MM.1S (cell line): Measurements from ENCODE around the gene ACO1.

Source experiments
- DNase-seq: peaks from one replicate; pipeline ENCODE4 v3.0.0-alpha.2; 2015
- H2AFZ ChIP-seq: fragments of 300-600 bp; sonication (generic); 2 replicates; pipeline ENCODE4 v1.6.0; 2016; ENCODE audit warnings: antibody characterized with exemption, low read length
- H3F3A ChIP-seq: fragments of 300-600 bp; sonication (generic); 2 replicates; pipeline ENCODE4 v1.6.1; 2016; ENCODE audit warnings: mild to moderate bottlenecking, antibody characterized with exemption, low read length, moderate library complexity, mixed read lengths; ENCODE audit not compliant: insufficient read depth
- H3K27ac ChIP-seq: fragments of 300-600 bp; sonication (generic); 2 replicates; pipeline ENCODE4 v1.5.1; 2016; ENCODE audit warnings: mild to moderate bottlenecking, low read length
- H3K27me3 ChIP-seq: fragments of 300-600 bp; sonication (generic); replicated peaks from 2 replicates; pipeline ENCODE4 v1.6.0; 2016; ENCODE audit warnings: low read length; ENCODE audit not compliant: insufficient read depth
- H3K36me3 ChIP-seq: fragments of 300-600 bp; sonication (generic); replicated peaks from 2 replicates; pipeline ENCODE4 v1.6.1; 2016; ENCODE audit warnings: mild to moderate bottlenecking, low read length, mixed read lengths; ENCODE audit not compliant: insufficient read depth
- H3K4me1 ChIP-seq: fragments of 300-600 bp; sonication (generic); 2 replicates; pipeline ENCODE4 v1.6.1; 2016; ENCODE audit warnings: low read length, mixed read lengths
- H3K4me2 ChIP-seq: fragments of 300-600 bp; sonication (generic); 2 replicates; pipeline ENCODE4 v1.6.0; 2016; ENCODE audit warnings: low read depth, low read length
- H3K4me3 ChIP-seq: fragments of 300-600 bp; sonication (generic); 2 replicates; pipeline ENCODE4 v1.5.1; 2016; ENCODE audit warnings: low read length, mixed read lengths
- H3K79me2 ChIP-seq: fragments of 300-600 bp; sonication (generic); 2 replicates; pipeline ENCODE4 v1.6.1; 2016; ENCODE audit warnings: mixed run types, low read length, mixed read lengths
- H3K9ac ChIP-seq: fragments of 300-600 bp; sonication (generic); 2 replicates; pipeline ENCODE4 v1.6.1; 2016; ENCODE audit warnings: low read length, mixed read lengths
- H3K9me2 ChIP-seq: fragments of 300-600 bp; sonication (generic); replicated peaks from 2 replicates; pipeline ENCODE4 v1.6.1; 2016; ENCODE audit warnings: mild to moderate bottlenecking, low read length, mixed read lengths; ENCODE audit not compliant: insufficient read depth
- H3K9me3 ChIP-seq: fragments of 300-600 bp; sonication (generic); replicated peaks from 2 replicates; pipeline ENCODE4 v1.6.1; 2016; ENCODE audit warnings: mild to moderate bottlenecking, low read length, mixed read lengths; ENCODE audit not compliant: insufficient read depth
- H4K20me1 ChIP-seq: fragments of 300-600 bp; sonication (generic); 2 replicates; pipeline ENCODE4 v1.6.1; 2016; ENCODE audit warnings: mild to moderate bottlenecking, low read length, moderate library complexity, mixed read lengths; ENCODE audit not compliant: insufficient read depth
- EZH2 ChIP-seq: fragments of 300-600 bp; sonication (generic); optimal IDR thresholded peaks from 2 replicates; pipeline ENCODE3; 2017; ENCODE audit warnings: low read depth, mild to moderate bottlenecking, antibody characterized with exemption, low read length, mixed read lengths
- EZH2phosphoT487 ChIP-seq: fragments of 300-600 bp; sonication (generic); IDR thresholded peaks from 2 replicates; pipeline ENCODE4 v1.6.1; 2018; ENCODE audit warnings: antibody characterized with exemption, low read length
- TF ChIP-seq, protein P1 (sequence below): fragments of 300-600 bp; sonication (generic); IDR thresholded peaks from 2 replicates; pipeline ENCODE4 v1.5.1; 2016; ENCODE audit warnings: antibody characterized with exemption, low read length, mixed read lengths

Gene ACO1

DNA sequence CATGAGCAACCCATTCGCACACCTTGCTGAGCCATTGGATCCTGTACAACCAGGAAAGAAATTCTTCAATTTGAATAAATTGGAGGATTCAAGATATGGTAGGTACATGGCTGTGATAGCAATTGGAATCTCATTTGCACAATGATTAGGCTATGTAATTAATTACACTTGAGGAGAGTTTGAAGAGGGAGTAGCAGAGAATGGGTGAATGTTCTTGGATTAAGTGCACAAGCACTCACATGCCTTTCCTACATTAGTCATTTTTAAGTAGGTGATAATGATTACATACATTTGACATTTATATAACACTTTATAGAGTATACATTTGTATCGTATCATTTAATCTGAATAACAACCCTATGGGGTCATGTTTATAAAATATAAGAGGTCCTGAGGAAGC, 21.1 kb downstream of the ACO1 start:
- no peak overlapping the region for H3K4me2 ChIP-seq
- H3K27ac ChIP-seq, result no peak overlapping the region
- H3K9me2 ChIP-seq, result no peaks in the 10 kb centered on the region
- H2AFZ ChIP-seq, result no peak overlapping the region
- H3K27me3 ChIP-seq, result no peaks in the 10 kb centered on the region
- H3K79me2 ChIP-seq, result no peaks in the 10 kb centered on the region
- H3K36me3 ChIP-seq, result no peaks in the 10 kb centered on the region
- DNase-seq, result no peak
- H3K9ac ChIP-seq, result no peak overlapping the region
- H4K20me1 ChIP-seq, result no peaks in the 10 kb centered on the region
- H3F3A ChIP-seq, result no peaks in the 10 kb centered on the region
- no peak for TF ChIP-seq EZH2phosphoT487
- TF ChIP-seq, protein P1, sequence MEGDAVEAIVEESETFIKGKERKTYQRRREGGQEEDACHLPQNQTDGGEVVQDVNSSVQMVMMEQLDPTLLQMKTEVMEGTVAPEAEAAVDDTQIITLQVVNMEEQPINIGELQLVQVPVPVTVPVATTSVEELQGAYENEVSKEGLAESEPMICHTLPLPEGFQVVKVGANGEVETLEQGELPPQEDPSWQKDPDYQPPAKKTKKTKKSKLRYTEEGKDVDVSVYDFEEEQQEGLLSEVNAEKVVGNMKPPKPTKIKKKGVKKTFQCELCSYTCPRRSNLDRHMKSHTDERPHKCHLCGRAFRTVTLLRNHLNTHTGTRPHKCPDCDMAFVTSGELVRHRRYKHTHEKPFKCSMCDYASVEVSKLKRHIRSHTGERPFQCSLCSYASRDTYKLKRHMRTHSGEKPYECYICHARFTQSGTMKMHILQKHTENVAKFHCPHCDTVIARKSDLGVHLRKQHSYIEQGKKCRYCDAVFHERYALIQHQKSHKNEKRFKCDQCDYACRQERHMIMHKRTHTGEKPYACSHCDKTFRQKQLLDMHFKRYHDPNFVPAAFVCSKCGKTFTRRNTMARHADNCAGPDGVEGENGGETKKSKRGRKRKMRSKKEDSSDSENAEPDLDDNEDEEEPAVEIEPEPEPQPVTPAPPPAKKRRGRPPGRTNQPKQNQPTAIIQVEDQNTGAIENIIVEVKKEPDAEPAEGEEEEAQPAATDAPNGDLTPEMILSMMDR, result no peak
- no peak for TF ChIP-seq EZH2
- H3K4me3 ChIP-seq, result no peak overlapping the region
- no peaks in the 10 kb centered on the region; the same call in 1 of the 2 replicates for H3K4me1 ChIP-seq
- H3K9me3 ChIP-seq, result no peaks in the 10 kb centered on the region

DNA sequence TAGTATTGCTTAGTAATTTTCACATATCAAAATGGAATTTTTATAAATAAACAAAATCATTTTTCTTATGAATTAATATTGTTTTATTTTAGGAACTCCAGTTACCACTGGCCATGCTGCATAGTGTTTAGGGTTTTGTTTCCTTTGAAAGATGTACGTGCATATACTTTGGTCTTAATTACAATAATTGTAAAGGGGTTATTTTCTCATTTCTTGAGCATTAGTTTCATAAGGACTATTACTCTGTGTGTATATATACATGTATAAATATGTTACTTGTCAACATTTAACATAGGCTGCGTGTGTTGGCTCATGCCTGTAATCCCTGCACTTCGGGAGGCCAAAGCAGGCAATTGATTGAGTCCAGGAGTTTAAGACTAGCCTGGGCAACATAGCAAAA, 21.6 kb downstream of the ACO1 start:
- DNase-seq, result no peak
- TF ChIP-seq, protein P1, result no peak
- no peak for TF ChIP-seq EZH2
- TF ChIP-seq EZH2phosphoT487, result no peak
- H3K9me2 ChIP-seq, result no peaks in the 10 kb centered on the region
- no peaks in the 10 kb centered on the region for H3K9me3 ChIP-seq
- no peak overlapping the region for H2AFZ ChIP-seq
- no peak overlapping the region for H3K4me3 ChIP-seq
- no peak overlapping the region for H3K9ac ChIP-seq
- no peak overlapping the region for H3K27ac ChIP-seq
- H3K4me2 ChIP-seq, result no peak overlapping the region
- no peaks in the 10 kb centered on the region; the same call in 1 of the 2 replicates for H3K4me1 ChIP-seq
- H3K27me3 ChIP-seq, result no peaks in the 10 kb centered on the region
- H3F3A ChIP-seq, result no peaks in the 10 kb centered on the region
- no peaks in the 10 kb centered on the region for H3K79me2 ChIP-seq
- H4K20me1 ChIP-seq, result no peaks in the 10 kb centered on the region
- H3K36me3 ChIP-seq, result no peaks in the 10 kb centered on the region

DNA sequence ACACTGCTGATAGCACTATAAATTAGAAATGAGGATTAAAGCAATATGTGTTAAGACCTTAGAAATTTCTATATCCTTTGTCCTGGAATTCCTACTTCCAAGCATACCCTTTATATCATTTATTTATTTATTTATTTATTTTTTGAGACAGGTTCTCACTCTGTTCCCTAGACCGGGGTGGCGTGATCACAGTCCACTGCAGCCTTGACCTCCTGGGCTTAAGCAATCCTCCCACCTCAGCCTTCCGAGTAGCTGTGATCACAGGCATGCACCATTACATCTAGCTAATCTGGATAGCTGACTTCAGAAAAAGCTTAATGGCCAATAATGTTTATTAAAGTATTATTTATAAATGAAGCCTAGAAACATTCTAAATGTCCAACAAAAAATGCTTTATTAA, 27.3 kb downstream of the ACO1 start:
- Histone ChIP-seq H3K9ac (no peak overlapping the region), H3K9me2 (no peaks in the 10 kb centered on the region), H2AFZ (no peak overlapping the region), H3K4me2 (no peak overlapping the region), H3K27me3 (no peaks in the 10 kb centered on the region), H3K79me2 (no peaks in the 10 kb centered on the region), H3K4me3 (no peak overlapping the region), H4K20me1 (no peaks in the 10 kb centered on the region), H3K4me1 (no peaks in the 10 kb centered on the region), H3K9me3 (no peaks in the 10 kb centered on the region), H3K27ac (no peak overlapping the region), H3K36me3 (no peaks in the 10 kb centered on the region), H3F3A (no peaks in the 10 kb centered on the region)
- DNase-seq, result no peak
- TF ChIP-seq EZH2phosphoT487 (no peak), EZH2 (no peak)
- TF ChIP-seq, protein P1, result no peak
